Measurements from ENCODE around the gene PTPRO.

GRCh38 chr12:15605881-15606590 is 283.7 kb downstream of the PTPRO start:
- TF ChIP-seq CTCF (IDR thresholded peaks at IDR 0.05): no peak
- no peak for TF ChIP-seq EZH2 (IDR thresholded peaks at IDR 0.05)
